NOMO-1 (cell line): Measurements from ENCODE around the gene BMAL2.

Source experiments
- DNase-seq, 2 experiments: peaks; one replicate each; lab custom pipeline; 2025; ENCODE audit not compliant: unreplicated experiment in 2 of 2; lab: John Stamatoyannopoulos, UW

Gene BMAL2, protein sequence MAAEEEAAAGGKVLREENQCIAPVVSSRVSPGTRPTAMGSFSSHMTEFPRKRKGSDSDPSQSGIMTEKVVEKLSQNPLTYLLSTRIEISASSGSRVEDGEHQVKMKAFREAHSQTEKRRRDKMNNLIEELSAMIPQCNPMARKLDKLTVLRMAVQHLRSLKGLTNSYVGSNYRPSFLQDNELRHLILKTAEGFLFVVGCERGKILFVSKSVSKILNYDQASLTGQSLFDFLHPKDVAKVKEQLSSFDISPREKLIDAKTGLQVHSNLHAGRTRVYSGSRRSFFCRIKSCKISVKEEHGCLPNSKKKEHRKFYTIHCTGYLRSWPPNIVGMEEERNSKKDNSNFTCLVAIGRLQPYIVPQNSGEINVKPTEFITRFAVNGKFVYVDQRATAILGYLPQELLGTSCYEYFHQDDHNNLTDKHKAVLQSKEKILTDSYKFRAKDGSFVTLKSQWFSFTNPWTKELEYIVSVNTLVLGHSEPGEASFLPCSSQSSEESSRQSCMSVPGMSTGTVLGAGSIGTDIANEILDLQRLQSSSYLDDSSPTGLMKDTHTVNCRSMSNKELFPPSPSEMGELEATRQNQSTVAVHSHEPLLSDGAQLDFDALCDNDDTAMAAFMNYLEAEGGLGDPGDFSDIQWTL

DNA sequence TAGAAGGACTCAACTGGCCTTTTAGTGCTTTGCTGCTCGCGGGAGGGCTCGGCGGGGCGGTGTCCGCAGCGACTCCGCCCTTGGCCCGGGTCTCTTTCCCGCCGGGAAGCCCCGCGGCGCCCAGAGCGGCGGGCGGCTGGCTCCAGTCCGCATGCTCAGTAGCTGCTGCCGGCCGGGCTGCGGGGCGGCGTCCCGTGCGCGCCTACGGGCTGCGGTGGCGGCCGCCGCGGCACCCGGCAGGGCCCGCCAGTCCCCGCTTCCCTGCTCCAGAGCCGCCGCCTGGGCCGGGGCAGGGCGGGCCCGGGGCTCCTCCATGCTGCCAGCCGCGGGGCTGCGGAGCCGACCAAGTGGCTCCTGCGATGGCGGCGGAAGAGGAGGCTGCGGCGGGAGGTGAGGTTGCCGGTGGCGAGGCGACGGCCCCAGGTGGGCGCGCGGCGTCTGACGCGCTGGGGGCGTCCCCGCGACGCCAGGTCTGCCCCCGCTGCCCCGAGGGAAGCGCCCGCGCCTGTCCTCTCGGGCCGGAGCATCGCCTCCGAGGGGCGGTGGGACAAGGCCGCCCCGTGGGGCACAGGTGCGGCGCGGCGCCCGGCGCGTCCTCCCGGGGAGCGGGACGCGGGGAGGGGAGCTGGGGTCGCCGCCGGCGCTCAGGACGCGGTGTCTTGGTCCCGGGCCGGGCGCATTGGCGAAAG is at the start of gene BMAL2:
Gene BMAL2 (plus strand): TSS at position 123 of the 689 bp plus-strand sequence. CDS start 237 bp downstream, at position 360.
- peak in 1 of 2 experiments; percentile 38 for DNase-seq

DNA sequence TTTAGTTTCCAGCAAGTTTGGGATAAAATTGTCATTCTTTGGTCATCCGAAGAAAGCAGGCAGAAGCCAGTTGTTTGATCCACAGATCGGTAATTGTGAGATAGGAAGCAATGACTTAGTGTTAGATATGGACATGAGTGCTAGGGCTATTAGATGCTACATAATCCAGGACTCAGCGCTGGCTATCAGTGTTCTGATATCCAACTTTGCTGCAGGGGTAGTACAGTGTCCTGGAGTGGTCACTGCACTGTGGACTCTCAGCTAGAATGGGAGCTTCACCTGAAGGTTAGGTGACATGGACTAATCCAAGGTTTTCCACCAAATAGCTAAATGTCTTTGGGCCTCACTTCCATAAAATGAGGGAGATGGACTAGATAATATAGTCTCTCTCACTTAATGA is 48.6 kb upstream of the BMAL2 start:
- no peak for DNase-seq

DNA sequence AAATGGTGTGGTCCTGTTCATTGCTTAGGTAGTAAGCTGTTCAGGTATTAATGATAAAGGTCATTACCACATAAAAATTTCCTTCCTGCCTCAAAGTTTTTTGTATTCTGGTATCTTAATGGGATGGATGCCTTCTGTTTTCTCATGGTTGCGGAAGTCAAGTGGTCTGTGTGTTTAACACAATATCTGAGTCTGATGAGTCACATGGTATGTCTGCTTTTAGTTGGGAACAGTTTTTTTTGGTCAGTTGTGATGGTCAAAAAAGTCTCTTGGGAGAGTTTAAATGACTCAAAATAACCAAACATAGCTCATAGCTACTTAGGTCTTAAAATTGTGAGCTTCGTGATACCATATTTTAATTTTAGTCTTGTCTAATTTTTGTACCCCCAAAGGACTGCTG is 47.9 kb upstream of the BMAL2 start:
- no peak for DNase-seq

DNA sequence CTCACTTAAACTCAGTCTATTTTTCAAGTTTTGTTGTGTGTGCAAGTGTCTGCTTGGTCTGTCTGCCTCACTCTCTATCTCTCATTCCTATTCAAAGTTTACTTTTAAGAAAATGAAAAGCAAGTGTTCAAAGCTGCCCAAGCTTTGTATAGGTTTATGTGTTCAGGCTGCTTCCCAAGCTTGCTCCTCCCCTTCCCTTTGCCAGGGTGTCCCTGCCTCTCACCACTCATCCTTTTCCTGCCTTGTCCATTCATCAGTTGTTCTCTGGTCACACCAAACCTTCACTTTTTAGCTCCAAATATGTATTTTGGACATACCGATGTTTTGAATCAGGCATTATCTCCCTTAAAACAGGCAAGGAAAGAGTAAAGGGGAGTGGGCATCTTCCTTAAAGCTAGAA is 47.2 kb upstream of the BMAL2 start:
- DNase-seq = no peak

DNA sequence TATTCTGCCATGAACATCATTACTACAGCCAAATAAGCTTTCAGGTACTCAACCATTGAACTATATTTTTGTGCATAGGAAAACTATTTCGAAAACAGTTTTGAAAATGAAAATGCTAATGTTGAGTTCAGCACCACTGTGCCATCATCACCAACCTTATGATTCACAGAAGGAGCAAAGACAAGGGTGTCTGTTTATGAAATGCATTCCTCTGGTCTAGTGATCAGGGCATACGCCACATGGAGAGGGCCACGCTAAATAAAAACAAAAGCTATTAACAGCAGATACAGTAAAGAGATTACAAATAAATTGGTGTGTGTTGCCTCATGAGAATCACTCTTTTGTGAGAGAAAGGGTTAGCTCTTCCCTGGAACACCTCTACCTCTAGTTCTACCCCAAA is 43.2 kb upstream of the BMAL2 start:
- DNase-seq = no peak

DNA sequence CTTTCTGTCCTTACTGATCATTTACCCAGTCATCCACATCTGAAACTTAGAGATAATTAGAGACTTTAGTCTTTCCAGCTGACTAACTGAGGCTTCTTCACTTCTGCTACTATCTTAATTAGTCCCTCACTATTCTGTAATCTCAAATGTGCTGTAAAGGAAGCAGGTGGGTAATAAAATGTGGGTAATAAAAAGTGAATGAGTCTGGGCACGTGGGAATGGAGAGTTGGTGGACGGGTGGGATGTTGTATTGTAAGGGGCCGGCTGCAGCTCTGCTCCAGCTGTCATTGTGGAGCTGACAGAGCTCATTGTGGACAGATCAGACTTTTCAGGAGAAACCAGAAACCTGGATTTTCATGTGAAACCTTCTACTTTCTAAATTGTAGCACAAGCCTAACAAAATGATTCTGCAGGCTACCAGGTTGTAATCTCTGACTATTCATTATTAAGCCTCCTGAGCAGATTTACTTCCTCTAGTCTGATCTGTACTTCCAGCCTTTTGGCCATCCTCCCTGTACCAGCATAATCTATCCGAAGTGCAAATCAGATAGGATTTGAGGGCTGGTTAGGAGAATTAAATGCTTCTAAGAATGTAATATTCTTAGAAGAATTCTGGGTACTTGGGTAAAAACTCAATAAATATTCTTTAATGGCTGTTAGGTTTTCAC is 42.0 kb upstream of the BMAL2 start:
- no peak for DNase-seq

DNA sequence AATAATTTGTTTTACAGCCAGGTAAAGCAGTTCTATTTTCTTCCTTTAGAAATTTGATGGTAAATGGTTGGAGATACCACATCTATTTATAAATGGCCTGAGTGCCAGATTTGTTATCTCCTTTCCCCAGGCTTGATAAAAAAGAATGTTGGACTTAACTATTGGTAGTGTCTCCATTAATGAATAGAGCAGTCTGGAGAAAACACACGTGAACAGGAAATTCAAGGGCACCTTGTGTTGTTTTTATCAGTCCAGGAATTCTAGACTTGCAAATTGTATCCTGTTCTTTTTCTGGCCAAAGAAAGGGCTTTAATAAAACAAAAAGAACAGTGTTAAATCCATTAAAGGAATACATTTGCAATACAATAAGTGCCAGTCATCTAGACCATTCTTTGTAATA is 40.8 kb upstream of the BMAL2 start:
- no peak for DNase-seq

DNA sequence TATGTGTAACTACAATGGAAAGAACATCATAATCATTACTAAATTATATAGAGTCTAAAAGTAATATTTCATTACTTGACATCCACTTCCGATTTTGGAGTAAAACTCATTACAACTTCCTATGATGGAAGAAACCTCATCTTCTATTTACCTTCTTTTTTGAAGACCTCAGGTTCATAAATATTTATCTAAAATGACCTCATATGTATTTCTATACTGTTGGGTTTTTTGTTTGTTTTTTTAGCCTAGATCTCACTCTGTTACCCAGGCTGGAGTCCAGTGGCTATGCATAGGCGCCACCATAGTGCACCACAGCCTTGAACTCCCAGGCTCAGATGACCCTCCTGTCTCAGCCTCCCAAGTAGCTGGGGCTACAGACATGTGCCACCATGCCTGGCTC is 39.9 kb upstream of the BMAL2 start:
- DNase-seq = no peak

DNA sequence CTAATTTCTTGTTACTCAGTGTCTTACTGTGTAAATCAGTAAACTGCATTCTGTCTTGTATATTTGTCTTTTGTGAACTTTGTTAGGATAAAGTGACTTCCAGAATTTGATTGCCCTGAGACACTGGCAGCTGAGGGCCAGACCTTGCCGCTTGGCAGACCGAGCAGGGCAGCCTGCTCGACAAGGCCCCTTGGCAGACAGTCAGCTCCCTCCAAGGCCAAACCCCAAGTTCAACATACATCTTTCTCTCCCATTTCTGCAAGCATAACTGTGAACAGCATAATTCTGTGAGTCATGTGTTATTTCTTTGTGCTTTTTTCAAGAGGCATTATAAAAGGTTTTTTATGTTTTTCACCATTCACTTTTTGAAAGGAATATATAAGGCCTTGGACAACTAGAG is 39.2 kb upstream of the BMAL2 start:
- DNase-seq = no peak

DNA sequence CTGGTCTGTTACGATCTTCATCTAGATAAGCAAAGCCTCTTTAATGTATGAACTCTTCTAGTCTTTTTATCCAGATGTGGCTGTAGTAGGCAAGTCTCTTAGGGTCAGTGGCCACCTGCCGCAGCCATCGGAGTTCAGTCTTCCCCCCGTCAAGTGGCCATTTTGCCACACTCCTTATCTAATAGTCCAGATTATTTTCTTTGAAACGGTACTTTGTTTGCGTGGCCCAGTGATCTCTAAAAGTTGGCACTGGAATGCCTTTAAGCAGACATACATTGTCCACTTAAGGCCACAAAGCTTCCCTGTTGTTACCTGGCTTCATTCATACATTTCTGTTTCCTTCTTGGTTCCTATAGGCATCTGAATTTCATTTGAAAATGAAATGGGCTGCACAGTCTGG is 36.0 kb upstream of the BMAL2 start:
- DNase-seq = no peak

DNA sequence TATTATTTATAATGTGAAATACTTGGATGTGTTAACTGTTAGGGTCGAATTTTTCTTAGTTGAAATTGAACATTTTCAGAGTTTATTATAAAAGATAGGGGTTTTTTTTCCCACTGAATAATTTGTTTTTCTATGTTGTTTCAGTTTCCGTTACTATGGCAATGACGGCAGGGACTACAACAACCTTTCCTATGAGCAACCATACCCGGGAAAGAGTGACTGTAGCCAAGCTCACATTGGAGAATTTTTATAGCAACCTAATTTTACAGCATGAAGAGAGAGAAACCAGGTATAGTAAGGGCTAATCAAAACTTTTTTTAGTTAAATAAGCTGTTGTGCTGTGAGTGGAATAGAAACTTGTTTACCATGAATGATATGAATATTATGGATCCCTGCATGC is 35.1 kb upstream of the BMAL2 start:
- no peak for DNase-seq

DNA sequence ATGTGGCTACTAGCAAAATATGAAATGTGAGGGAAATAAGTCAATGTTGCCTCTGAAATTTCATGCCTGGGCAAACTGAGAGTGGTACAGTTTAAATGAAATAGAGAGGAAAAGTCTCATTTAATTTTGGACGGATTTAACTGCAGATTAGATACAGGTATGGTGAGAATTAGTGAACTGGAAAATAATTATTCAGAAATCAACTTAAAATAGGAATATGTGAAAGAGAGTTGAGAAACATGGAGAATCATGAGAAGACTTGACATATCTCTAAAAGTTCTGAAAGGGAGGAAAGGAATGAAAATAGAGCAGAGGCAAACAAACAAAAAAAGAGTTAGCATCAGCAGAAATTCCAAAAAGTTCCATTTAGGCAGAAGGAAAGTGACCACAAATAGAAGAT is 33.5 kb upstream of the BMAL2 start:
- DNase-seq = no peak

DNA sequence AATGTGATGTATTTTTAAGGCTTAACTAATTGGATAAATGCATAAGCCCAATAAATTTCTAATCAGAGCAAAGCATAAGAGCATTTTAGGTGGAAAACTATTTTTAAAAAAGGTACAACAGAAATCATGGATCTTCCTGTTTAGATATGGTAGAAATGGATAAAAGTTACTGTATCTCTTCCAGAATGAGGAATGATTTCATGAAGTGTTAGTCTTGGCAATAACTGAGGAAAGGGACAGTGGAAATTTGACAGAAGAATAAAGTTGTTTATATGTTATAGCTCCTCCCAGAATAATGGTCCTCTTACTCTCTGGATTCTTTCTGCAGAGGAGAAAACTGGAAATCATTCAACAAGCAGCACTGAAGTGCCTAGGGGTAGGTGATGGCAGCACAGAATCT is 32.4 kb upstream of the BMAL2 start:
- no peak for DNase-seq

DNA sequence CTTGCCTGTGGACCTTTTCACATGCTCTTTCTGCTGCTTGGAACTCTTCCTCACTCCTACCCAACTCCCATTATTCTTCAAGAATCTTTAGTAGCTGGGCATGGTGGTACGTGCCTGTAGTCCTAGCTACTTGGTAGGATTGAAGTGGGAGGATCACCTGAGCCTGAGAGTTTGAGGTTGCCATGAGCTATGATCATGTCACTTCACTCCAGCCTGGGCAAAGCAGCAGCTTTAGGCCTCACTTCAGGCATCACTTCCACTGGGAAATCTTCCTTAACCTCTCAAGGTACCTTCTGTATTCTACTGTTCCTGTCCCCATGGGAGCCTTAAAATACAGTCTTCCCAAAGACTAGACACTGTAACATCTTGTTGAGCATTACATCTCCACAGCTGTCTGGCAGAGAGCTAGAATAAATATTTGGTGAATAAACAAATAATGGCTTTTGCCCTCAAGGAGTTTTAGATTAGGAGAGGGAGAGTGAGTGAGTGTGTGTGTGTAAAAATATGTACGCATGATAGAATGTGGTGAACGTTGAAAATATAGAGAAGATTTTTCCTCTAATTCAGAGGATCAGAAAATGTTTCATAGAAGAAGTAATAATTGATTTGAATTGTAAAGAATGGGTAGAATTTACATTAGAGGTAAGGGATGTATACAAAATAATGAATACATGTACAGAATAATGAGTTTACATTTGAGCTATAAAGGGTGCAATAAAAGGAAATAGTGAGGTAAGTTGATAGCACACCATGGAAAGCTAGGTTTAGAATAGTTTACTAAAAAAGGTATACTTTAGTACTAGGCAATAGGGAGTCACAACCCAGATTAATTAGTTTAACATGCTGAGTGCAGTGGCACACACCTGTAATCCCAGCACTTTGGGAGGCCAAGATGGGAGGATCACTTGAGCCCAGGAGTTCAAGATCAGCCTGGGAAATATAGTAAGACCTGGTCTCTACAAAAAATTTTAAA is 29.2 kb upstream of the BMAL2 start:
- no peak for DNase-seq

DNA sequence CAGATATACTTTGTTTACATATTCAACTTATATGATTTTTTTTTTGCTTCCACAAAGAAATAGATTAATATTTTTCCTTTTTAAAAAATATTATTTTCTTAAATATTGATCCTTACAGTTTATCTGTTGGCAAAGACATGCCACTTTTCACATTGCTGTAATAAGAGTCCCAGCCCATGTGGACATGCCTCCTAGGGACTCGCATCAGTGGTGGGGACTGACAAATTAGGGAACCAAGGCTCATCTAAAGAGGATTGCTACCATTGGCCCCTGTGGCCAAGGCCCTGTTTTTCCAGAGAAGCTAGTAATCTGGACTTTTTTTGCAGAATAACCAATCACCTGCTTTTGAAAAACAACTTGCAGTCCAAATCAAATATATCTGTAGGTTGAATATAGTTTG is 27.8 kb upstream of the BMAL2 start:
- DNase-seq = no peak

DNA sequence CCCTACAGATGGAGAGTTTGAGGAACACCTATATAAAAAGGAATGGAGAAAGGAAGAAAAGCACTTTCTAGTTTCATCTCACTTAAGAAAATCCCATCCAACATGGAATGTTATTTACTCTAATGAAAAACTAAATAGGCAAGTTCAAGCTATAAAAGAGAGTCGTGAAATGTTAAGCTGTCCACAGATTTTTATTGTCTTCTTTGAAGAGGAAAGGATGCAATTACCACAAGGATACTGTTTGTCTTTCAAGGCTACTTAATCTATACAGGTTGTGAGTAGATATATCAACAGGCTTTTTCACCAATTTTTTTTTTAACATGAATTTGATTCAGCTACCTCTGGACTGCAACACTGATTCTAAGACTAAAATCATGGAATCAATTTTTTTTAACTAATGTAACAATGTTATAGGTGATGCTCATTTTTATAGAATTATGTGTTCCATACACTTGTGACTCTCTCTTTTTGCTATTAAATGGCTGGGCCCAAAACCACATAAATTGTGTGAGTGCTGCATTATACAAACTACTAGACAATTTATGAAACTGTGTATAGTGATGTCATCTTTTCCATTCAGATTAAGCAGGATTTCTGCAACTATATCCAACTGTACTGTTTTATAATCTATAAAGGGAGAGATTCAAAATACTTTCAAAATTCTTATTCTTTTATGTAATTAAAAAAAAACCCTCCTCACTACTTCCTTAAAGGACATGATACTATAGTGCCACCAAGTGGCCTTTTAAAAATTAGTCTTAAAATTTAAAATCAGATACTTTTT is 26.8 kb upstream of the BMAL2 start:
- peak; percentile 11 to 58 for DNase-seq

DNA sequence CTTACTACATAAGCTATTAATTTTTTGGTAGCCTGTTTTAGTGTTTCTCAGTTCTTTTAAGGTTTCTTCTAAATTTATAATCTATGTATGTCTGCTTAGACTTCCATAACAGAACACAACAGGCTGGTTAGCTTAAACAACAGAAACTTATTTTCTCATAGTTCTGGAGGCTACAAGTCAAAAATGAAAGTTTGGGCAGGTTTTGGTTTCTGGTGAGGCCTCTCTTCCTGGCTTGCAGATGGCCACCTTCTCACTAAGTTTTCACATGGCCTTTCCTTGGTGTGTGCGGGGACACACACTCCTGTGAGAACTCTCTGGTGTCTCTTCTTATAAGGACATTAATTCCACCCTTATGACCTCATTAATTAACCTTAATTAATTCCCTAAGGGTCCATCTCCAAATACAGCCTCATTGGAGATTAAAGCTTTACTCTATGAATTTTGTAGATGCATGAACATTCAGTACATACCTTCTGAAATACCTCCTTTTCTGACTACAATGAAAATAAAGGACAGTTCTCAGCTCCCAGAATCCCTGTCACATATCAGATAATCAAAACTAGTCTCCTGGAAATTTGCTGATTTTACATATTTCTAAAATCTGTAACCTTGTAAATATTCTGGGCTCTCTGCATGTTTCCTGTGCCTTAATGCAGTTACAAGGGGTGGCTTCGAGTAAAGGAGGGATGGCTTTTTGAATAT is 23.2 kb upstream of the BMAL2 start:
- no peak for DNase-seq

DNA sequence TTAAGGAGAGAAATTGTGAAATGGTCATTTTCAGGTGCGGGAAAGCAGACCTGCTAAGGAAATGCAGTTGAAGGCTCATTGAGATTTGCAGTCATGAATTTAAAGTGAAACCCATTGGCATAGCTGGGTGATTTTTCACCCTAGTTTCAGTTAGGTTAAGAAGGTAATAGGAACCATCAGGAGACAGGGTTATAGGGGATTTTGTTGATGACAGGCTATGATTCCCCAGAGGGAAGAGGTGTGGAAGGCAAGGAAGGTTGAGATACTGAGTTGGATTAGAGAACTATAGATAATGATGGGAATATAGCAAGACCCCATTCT is 22.7 kb upstream of the BMAL2 start:
- no peak for DNase-seq

DNA sequence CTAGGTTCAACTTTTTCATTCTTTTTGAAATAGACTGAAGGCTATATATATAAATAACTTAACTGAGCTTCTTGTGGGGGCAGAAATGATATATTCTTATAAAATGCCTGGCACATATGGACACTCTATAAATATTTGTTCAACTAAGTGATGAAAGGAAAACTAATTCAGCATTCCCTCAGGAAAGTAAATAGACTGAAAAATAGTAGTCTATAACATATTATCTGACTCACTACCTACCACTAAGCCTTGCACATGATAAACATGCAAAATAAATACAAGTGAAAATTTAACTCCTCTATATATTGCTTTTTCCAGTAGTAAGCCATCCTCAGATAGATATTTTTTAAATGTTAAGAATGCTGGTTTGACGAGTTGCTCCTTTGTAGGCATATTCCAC is 15.7 kb upstream of the BMAL2 start:
- no peak for DNase-seq
